Nephron progenitor cell (in vitro differentiated cells): ENCODE measurements around the gene STAC.

Experiments
- DNase-seq: peaks from one replicate; pipeline ENCODE4 v3.0.0; 2021
- H3K27ac Mint-ChIP-seq: 2 replicates; pipeline ENCODE4 v1.8.0; 2021; ENCODE audit warnings: mild to moderate bottlenecking, moderate library complexity, mixed read lengths
- H3K27me3 Mint-ChIP-seq: 2 replicates; pipeline ENCODE4 v1.8.0; 2021; ENCODE audit warnings: mild to moderate bottlenecking, low read depth, mixed read lengths; ENCODE audit not compliant: poor library complexity
- H3K36me3 Mint-ChIP-seq: 2 replicates; pipeline ENCODE4 v1.8.0; 2021; ENCODE audit warnings: low read depth, mixed read lengths
- H3K4me1 Mint-ChIP-seq: 2 replicates; pipeline ENCODE4 v1.8.0; 2021; ENCODE audit warnings: mixed read lengths
- H3K4me3 Mint-ChIP-seq: 2 replicates; pipeline ENCODE4 v1.8.0; 2021; ENCODE audit warnings: mild to moderate bottlenecking, moderate library complexity, mixed read lengths
- H3K9me3 Mint-ChIP-seq: 2 replicates; pipeline ENCODE4 v1.8.0; 2021; ENCODE audit warnings: mild to moderate bottlenecking, moderate library complexity, mixed read lengths
- CTCF ChIP-seq: fragments of 200-600 bp; sonication (generic); IDR thresholded peaks from 2 replicates; pipeline ENCODE4 v1.5.0; 2021; ENCODE audit warnings: antibody characterized with exemption

STAC gene

GRCh38 chr3:36514171-36514570 lies 133.9 kb downstream of the STAC start:
- Mint-ChIP-seq H3K4me1 (no peaks in the 10 kb centered on the region), H3K9me3 (no peaks in the 10 kb centered on the region), H3K27ac (no peak overlapping the region), H3K27me3 (no peaks in the 10 kb centered on the region), H3K36me3 (no peaks in the 10 kb centered on the region), H3K4me3 (no peak overlapping the region)
- no peak for TF ChIP-seq CTCF
- no peak for DNase-seq

GRCh38 chr3:36519682-36520081 lies 139.4 kb downstream of the STAC start:
- H3K4me3 Mint-ChIP-seq, result no peak overlapping the region
- no peaks in the 10 kb centered on the region for H3K27me3 Mint-ChIP-seq
- no peaks in the 10 kb centered on the region for H3K36me3 Mint-ChIP-seq
- H3K4me1 Mint-ChIP-seq, result no peaks in the 10 kb centered on the region
- H3K27ac Mint-ChIP-seq, result no peak overlapping the region
- TF ChIP-seq CTCF, result no peak
- H3K9me3 Mint-ChIP-seq, result no peaks in the 10 kb centered on the region
- DNase-seq, result no peak

- no peak for TF ChIP-seq CTCF
- Mint-ChIP-seq H3K9me3 (no peaks in the 10 kb centered on the region), H3K27ac (no peak overlapping the region), H3K4me3 (no peak overlapping the region), H3K27me3 (no peaks in the 10 kb centered on the region), H3K36me3 (no peaks in the 10 kb centered on the region), H3K4me1 (no peaks in the 10 kb centered on the region)
- DNase-seq, result no peak
Observed at GRCh38 chr3:36520241-36521006, 140.1 kb downstream of the STAC start.

- H3K36me3 Mint-ChIP-seq, result no peaks in the 10 kb centered on the region
- DNase-seq, result no peak
- no peaks in the 10 kb centered on the region for H3K27me3 Mint-ChIP-seq
- no peak overlapping the region for H3K4me3 Mint-ChIP-seq
- no peak for TF ChIP-seq CTCF
- H3K27ac Mint-ChIP-seq, result no peak overlapping the region
- H3K9me3 Mint-ChIP-seq, result no peaks in the 10 kb centered on the region
- H3K4me1 Mint-ChIP-seq, result no peaks in the 10 kb centered on the region
Observed at GRCh38 chr3:36521007-36521379, 140.7 kb downstream of the STAC start.

- TF ChIP-seq CTCF, result no peak
- Mint-ChIP-seq H3K4me3 (no peak overlapping the region), H3K27ac (no peak overlapping the region), H3K4me1 (no peaks in the 10 kb centered on the region), H3K9me3 (no peaks in the 10 kb centered on the region), H3K27me3 (peaks cover 6% of the 10 kb centered on the region), H3K36me3 (no peaks in the 10 kb centered on the region)
- DNase-seq, result no peak
Observed at GRCh38 chr3:36524560-36524959, 144.3 kb downstream of the STAC start.

- peaks cover 8% of the 10 kb centered on the region for H3K27me3 Mint-ChIP-seq
- no peaks in the 10 kb centered on the region for H3K4me1 Mint-ChIP-seq
- H3K9me3 Mint-ChIP-seq, result no peaks in the 10 kb centered on the region
- DNase-seq, result no peak
- H3K27ac Mint-ChIP-seq, result no peak overlapping the region
- no peak for TF ChIP-seq CTCF
- H3K4me3 Mint-ChIP-seq, result no peak overlapping the region
- no peaks in the 10 kb centered on the region for H3K36me3 Mint-ChIP-seq
Observed at GRCh38 chr3:36525115-36525801, 145.0 kb downstream of the STAC start.
